ENCODE measurements around the gene RCBTB1.

- TF ChIP-seq, protein P1, sequence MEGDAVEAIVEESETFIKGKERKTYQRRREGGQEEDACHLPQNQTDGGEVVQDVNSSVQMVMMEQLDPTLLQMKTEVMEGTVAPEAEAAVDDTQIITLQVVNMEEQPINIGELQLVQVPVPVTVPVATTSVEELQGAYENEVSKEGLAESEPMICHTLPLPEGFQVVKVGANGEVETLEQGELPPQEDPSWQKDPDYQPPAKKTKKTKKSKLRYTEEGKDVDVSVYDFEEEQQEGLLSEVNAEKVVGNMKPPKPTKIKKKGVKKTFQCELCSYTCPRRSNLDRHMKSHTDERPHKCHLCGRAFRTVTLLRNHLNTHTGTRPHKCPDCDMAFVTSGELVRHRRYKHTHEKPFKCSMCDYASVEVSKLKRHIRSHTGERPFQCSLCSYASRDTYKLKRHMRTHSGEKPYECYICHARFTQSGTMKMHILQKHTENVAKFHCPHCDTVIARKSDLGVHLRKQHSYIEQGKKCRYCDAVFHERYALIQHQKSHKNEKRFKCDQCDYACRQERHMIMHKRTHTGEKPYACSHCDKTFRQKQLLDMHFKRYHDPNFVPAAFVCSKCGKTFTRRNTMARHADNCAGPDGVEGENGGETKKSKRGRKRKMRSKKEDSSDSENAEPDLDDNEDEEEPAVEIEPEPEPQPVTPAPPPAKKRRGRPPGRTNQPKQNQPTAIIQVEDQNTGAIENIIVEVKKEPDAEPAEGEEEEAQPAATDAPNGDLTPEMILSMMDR (IDR thresholded peaks at IDR 0.05) = no peak
- no peak for TF ChIP-seq POLR2A (IDR thresholded peaks at IDR 0.05)
Observed at GRCh38 chr13:49567491-49567890, 17.9 kb downstream of the RCBTB1 start.
